HG02642 (cell line): ENCODE measurements around the gene MAFG.

Source experiments
- ATAC-seq: cut with Tn5 transposase; IDR thresholded peaks from one replicate; pipeline ENCODE4 v1.9.1; 2021; ENCODE audit warnings: mild to moderate bottlenecking; ENCODE audit not compliant: unreplicated experiment, poor library complexity

MAFG gene

DNA sequence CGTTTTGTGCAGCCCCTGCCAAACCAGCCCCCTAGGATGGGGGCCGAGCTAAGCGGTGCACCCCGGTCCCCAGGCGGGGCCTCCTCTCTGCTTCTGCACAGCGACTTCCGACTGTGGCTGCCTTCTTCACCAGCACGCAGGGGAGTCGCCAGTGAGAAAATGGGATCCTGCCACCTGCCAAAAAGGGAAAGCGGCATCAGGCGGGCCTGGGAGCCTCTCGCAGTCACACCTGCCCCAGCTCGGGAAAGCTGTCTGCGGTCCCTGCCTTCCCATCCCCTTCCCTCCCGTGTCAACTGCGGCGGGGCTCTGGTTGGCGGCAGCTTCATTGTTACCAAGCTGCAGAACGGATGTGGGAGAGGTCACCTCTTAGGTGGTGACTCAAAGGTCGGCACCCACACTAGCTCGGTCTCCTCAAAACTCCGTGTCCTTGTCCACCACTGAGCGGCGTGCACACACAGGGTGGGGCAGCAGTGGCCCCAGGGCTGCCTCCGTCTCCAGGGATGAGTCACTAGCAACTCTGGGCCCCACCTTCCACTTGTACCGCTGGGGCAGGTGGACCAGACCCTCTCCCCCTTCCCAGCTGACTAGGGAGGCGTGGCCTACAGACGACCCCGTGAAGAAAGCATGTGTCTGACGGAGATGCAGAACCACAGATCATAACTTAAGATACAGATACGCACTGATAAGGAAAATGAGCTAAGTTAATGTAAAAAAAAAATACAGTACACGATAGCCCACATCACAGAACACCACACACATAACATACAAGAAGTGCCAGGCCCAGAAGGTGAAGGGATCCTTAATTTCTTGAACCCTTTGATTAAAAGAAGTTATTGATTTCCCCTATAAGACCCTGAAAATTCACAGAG is 14.9 kb downstream of the MAFG start:
- no peak for ATAC-seq

DNA sequence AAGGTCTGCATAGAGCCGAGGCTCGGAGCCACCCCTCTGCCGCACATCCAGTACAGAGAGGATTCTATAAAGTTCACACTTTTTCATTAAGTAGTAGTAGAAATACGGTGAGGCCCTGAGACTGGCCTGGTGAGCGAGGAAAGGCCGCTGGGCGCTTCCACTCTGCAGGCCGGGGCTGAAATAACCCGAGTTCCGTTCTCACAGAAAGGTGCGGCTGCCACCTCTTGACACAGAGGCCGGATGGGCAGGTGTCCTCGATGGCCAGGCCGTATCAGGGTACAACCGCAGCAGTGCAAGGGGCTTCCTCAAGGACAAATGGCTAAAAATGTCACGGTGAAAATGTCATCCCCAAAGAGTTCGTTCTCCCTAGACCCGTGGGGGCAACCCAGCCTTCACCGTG is 15.6 kb downstream of the MAFG start:
- no peak for ATAC-seq

DNA sequence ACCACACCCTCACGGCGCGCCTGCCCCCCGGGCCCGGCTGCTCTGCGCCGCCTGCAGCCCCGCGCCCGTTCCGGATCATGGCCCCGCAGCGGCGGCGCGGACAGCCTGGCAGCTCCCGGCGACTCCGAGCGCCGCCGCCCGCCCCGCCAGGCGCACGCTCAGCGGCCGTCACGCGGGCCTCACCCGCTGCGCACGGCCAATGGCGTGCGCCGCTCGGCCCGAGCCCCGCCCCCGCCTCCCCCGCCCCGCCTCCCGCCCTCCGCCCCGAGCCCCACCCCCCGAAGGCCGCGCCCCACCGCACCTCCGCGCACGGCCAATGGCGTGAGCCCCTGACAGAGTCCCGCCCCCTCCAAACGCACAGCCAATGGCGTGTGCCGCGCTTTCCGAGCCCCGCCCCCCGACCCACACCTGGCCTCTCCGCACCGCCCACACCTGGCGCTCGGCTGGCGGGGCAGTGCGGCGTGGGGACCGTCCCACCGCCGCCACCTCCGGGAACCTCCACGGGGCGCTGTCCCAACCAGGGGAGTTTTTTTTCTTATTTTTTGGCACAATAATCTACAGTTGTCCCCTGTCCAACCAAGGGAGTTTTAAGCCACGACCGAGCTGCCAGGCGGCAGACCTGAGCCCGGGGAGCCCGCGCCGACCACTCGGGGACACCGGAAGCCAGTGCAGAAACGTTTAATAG is 16.1 kb downstream of the MAFG start, which contains the start of gene PCYT2:
Gene PCYT2, minus strand, starts transcription at position 123 of the 685 bp plus-strand sequence. Its CDS starts 44 bp downstream, at position 79.
- peak; percentile 76 for ATAC-seq

- ATAC-seq: peak; percentile 28
Observed at GRCh38 chr17:81910840-81911276, 16.7 kb downstream of the MAFG start.

DNA sequence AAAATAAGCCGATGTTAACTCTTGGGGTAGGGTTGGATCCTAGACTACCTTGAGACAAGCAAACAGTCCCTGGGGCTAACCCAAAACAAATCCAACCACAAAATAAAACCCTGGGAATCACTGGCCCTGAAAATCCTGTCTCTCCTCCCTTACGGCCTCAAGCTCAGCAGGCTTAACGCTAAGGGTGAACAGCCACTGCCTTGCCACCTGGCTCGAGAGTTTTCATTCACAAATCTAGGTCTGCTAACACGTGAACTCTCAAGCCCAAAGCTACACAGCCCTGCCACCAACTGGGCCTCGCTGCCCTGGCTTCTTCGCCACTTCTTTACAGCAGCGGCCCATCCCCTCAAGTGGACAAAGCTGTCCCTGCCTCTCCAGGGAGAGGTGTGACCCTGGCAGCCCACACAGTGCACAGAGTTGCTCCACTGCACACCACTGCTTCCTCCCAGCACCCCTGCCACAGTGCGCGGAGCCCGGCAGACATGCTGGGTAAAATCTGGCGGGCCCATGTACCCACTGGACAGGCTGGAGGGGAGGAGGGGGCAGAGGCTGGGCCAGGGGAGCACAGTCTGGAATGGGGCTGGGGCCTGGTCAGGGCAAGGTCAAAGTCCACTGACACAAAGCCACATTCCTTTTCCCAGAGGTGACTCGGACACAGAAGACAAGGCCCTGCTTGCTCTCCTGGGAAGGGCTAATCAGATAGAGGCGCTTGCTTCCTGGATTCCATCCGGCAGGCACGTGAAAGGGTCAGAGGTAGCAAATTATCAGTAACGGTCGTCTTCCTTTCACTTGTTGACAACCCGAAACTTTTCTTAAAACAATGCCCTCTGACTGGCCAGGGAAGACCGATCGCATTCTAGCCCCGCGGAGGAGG is 17.3 kb downstream of the MAFG start:
- ATAC-seq: no peak

- no peak for ATAC-seq
Observed at GRCh38 chr17:81909231-81909630, 18.3 kb downstream of the MAFG start.

- ATAC-seq: no peak
Observed at GRCh38 chr17:81908793-81909192, 18.7 kb downstream of the MAFG start.

DNA sequence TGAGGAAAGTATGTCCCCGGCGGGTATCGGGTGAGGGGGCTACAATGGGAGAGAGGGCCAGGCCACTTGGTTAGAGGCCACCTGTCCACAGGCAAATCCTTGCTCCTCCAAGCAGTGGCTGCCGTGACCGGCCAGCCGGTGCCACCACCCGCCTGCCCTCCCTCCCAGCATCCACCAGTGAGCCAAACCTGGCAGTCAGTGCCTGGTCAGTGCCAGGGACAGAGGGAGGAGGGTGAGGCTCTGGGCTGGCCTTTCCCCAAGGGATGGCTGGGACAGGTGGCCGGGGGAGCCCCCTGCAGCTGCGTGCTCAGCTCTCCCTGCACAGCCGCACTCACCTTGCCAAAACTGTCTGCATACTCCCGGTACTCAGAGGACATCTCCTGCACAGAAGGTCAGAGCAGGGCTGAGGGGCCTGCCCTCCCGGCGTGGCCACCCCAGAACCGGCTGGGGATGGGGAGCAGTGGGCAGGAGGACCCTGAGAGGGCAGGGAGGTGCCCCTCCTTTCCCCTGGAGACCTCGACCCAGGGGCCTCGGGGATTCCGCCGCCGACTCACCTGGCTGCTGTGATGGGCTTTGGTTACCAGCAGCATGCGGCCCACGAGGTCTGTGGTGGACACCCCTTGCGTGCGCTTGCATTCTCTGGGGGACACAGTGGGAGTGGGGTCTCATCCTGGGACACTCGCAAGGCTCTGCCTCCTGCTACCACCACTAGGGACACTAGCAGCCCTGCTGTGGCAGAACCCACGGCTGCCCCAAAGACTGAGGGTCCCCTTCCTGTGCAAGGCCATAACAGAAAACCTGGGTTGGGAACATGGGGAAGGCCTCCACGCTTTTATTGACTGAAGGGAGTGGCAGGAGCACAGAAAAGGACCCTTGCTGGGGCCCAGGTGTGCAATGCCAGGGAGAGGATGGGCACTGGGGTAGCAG is 20.1 kb downstream of the MAFG start:
- ATAC-seq: no peak

- ATAC-seq: no peak
Observed at GRCh38 chr17:81906476-81907218, 20.9 kb downstream of the MAFG start.

DNA sequence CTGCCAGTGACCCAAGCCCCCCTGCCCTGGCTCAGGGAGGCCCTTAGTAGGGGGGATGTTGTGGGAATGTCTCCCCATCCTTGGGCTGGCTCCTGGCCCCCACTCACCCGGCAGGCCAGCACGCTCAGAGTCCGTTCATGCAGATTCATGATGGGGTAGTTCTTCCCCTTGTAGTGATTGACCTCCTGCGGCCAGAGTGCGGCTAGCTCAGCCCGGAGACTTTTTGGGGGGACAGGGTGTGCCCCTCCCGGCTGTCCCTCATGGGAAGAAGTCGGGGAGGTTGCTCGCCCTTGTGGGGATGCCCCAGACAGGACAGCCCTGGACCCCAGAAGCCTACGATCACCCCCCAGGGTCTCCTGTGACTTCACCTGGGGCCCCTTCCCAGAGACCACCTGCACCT is 21.5 kb downstream of the MAFG start:
- no peak for ATAC-seq

GRCh38 chr17:81905424-81905875 is 22.1 kb downstream of the MAFG start:
- no peak for ATAC-seq

DNA sequence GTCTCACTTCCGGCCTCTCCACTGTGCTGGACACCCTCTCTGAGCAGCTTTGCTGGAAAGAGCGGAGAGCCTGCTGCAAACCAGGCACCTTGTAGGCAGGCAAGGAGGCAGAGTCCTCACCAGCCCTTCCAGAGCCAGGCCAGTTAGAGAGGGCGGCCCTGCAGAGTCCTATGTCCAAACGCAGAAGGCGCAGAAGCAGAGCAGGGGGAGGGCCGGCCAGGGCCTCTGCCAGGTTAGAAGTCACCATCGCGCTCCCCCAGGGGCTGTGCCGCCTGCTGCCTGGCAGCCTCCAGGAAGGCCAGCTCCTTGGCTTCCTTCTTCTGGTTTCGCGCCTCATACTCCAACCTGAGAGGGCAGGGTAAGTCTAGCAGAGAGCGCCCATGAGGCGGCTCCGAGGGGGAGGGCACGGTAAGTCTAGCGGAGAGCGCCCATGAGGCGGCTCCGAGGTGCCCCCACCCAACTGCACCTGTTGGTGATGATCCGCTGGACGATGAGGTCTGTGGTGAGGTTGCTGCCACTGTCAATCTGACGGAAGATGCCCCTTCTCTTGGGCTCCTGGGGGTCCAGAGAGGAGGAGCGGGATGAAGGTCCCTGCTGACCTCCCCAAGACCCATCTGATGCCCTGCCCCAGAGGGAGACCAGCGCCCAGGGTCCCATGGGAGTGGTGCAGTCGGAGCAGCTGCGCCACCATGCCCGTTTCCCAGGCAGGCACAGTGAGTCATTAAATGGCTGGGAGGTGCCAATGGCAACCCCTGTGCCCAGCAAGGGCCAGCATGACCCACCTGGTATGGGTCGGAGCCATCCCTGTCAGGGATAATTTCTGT is 22.7 kb downstream of the MAFG start:
- ATAC-seq: no peak

DNA sequence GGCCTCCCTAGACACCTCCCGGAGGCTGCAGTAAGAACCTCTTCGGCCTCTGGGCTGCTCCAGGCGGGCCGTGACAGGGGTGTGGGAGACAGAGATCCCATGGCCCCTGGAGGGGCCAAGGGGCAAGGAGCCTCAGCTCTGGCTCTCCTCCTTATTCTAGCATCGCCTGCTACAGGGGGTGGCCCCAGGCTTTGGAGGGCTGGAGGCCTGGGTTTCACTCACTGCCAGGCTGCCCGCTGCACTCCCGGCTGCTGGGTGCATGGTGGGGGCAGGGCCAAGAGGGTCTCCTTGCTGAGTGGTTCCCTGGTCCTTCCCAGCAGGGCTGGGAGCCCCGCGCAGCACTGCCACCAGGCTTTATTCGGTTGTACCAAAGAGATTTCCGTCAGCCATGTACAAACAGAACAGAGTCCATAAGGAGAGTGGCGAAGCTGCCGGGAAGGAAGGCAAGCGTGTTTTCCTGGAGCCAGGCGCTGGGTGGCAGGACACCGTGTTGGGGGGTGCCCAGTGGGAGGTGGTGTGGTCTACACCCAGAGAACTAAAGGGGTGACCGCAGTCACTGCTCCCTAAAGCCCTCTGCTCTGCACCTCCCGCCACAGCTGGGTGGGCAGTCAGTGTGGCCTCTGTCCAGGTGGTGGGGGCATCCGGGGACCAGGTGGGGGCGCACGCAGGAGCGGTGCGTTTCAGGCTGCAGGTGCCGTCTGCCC is 23.5 kb downstream of the MAFG start:
- ATAC-seq: no peak

DNA sequence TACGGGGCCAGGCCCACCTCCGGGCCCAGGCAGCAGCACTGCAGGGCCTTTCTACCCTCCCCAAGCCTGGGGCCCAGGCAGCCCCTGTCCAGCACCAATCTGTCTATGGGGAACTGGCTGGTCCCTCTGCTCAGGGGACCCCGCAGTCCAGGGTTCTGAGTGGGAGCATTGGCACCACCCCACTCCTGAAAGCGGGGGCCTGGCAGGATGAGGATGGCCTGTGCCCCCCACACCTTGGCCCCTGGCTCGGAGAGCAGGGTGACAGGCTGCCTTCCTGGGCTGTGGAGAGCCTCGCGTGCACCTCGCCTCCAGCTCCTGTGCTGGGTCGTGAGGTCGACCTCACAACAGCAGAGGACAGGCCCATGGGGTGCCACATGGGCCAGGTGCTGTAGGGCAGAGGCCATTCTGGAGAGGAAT is 24.1 kb downstream of the MAFG start:
- ATAC-seq: no peak

DNA sequence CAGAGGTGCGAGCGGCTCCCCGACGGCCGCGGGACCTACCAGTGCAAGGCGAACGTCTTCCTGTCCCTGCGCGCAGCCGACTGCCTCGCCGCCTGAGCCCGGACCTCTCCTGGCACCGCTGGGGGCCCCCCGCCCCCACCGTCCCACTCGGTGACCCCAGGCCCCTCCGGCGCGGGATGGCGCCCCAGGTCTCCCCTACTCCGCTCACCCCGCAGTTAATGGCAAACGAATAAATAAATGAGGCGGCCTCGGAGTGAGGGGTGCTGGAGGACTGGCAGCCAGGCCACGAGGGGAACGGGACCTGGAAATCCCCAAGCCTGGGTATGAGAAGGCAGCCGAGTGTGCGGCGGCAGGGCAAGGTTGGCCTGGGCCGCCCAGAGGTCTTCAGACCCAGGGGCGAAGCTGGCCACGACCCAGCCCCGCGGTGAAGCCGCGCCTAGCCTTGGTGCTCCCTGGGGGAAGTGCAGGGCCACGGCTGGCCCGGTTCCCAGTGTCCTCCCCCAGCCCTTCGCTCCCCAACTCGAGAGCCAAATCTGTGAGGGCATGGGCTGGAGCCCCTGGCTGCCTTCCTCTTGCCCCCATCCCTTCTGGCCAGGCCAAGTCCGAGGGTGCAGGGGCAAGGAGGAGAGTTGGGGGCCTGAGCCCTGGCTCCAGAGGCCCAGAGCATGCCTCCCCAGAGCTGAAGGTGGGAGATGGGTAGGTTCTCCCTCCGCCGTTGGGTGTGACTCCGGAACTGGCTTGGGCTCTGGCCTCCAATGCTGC is 24.7 kb downstream of the MAFG start:
- ATAC-seq: no peak

- ATAC-seq: no peak
Observed at GRCh38 chr17:81902023-81902652, 25.4 kb downstream of the MAFG start, which contains the start of gene NPB. Gene NPB (plus strand): TSS chr17:81902238. CDS start chr17:81902278, 40 bp downstream.
